Erythroblast (primary cell): Measurements from ENCODE around the gene MSX2.

Source experiments
- GATA1 ChIP-seq: IDR thresholded peaks from 2 replicates; pipeline ENCODE4 v1.6.1; 2011; ENCODE audit warnings: low read depth, mild to moderate bottlenecking, control low read depth, low read length, moderate library complexity
- POLR2A ChIP-seq: IDR thresholded peaks from 2 replicates; pipeline ENCODE4 v1.6.1; 2011; ENCODE audit warnings: mild to moderate bottlenecking, low read length

- no peak for TF ChIP-seq POLR2A
- TF ChIP-seq GATA1: no peak
Measured at GRCh38 chr5:174764309-174764708, 39.9 kb downstream of the MSX2 start.
